ENCODE measurements around the gene ANKRD6.
A peak's percentile ranks its signal among the peaks of the same experiment; 100 is the strongest.

The ANKRD6 gene

DNA sequence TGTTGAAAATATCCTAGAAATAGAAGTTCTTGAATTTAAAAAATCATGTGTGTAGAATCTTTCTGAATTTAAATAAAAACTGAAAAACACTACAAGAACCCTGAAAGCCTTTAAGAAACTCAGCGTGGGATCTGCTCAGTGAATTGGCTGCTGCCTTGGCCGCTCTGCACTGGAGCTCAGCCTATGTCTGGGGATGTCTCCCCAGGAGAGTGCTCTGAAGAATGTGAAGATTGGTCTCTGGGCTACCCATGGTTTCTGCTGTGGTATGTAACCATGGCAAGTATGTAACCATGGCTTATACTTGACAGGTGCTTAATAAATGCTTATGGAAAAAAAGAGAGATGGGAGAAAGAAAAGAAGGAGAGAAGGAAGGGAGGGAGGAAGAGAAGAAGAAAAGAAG lies 17.8 kb upstream of the ANKRD6 start:
- Histone ChIP-seq H3K4ac (ENCODE audit: low read depth, low read length) (no peak overlapping the region), H3K4me2 (ENCODE audit: low read length) (no peak overlapping the region), H4K8ac (ENCODE audit: low read depth, low read length) (no peak overlapping the region), H2AK5ac (ENCODE audit: low read length) (no peak overlapping the region), H3K36me3 (ENCODE audit: control insufficient read depth, insufficient read depth, low read length) (no peaks in the 10 kb centered on the region), H3K9ac (ENCODE audit: low read length) (no peak overlapping the region), H3K79me1 (ENCODE audit: low read length) (no peaks in the 10 kb centered on the region), H3K56ac (ENCODE audit: low read length) (no peak overlapping the region), H4K5ac (ENCODE audit: low read length) (no peak overlapping the region), H3K4me1 (ENCODE audit: control insufficient read depth, low read depth, low read length) (no peaks in the 10 kb centered on the region), H3K27ac (ENCODE audit: low read depth, low read length) (no peak overlapping the region), H3K18ac (ENCODE audit: low read length) (no peak overlapping the region), H3K23ac (ENCODE audit: low read length) (no peak overlapping the region), H3K27me3 (ENCODE audit: insufficient read depth, low read length, poor library complexity) (no peaks in the 10 kb centered on the region), H3K79me2 (ENCODE audit: control insufficient read depth, insufficient read depth, low read length) (no peaks in the 10 kb centered on the region), H2BK5ac (ENCODE audit: low read length) (no peak overlapping the region), H2BK120ac (ENCODE audit: low read depth, low read length) (no peak overlapping the region), H2BK15ac (replicated peaks; ENCODE audit: low read depth) (no peak overlapping the region), H3K4me3 (ENCODE audit: low read length) (no peak overlapping the region)
- WGBS (ENCODE audit: extremely low coverage, insufficient coverage, low lambda C conversion rate), result no CpG with 5 or more reads among the region's 2 CpGs
- DNase-seq, result no peak

DNA sequence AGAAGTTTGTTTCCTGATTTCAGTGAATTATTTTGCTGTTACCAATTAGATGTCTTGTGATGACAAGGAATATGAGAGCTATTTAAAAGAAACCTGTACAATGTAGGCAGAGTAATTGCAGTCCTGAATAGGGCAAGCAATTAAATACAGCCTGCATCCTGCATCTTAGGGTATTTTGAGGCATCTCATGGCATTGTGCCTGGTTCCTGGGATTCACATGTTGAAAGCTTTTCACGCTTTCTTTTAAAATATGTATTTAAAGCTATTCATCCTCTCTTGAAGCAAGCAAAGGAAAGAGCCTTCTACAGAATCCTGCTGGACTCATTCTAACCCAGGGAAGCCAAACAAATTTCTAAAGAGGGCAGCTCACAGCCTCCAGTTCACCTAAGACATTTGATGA lies 16.2 kb upstream of the ANKRD6 start:
- Histone ChIP-seq H3K23ac (ENCODE audit: low read length) (no peak overlapping the region), H3K36me3 (ENCODE audit: control insufficient read depth, insufficient read depth, low read length) (no peaks in the 10 kb centered on the region), H3K9ac (ENCODE audit: low read length) (no peak overlapping the region), H3K79me1 (ENCODE audit: low read length) (no peaks in the 10 kb centered on the region), H3K4me1 (ENCODE audit: control insufficient read depth, low read depth, low read length) (no peaks in the 10 kb centered on the region), H3K18ac (ENCODE audit: low read length) (no peak overlapping the region), H3K4ac (ENCODE audit: low read depth, low read length) (no peak overlapping the region), H4K5ac (ENCODE audit: low read length) (no peak overlapping the region), H3K79me2 (ENCODE audit: control insufficient read depth, insufficient read depth, low read length) (no peaks in the 10 kb centered on the region), H3K27me3 (ENCODE audit: insufficient read depth, low read length, poor library complexity) (no peaks in the 10 kb centered on the region), H2AK5ac (ENCODE audit: low read length) (no peak overlapping the region), H3K4me3 (ENCODE audit: low read length) (no peak overlapping the region), H2BK120ac (ENCODE audit: low read depth, low read length) (no peak overlapping the region), H2BK5ac (ENCODE audit: low read length) (no peak overlapping the region), H3K27ac (ENCODE audit: low read depth, low read length) (no peak overlapping the region), H4K8ac (ENCODE audit: low read depth, low read length) (no peak overlapping the region), H3K4me2 (ENCODE audit: low read length) (no peak overlapping the region), H2BK15ac (replicated peaks; ENCODE audit: low read depth) (no peak overlapping the region), H3K56ac (ENCODE audit: low read length) (no peak overlapping the region)
- DNase-seq, result no peak
- no CpG with 5 or more reads among the region's 1 CpG for WGBS (ENCODE audit: extremely low coverage, insufficient coverage, low lambda C conversion rate)

DNA sequence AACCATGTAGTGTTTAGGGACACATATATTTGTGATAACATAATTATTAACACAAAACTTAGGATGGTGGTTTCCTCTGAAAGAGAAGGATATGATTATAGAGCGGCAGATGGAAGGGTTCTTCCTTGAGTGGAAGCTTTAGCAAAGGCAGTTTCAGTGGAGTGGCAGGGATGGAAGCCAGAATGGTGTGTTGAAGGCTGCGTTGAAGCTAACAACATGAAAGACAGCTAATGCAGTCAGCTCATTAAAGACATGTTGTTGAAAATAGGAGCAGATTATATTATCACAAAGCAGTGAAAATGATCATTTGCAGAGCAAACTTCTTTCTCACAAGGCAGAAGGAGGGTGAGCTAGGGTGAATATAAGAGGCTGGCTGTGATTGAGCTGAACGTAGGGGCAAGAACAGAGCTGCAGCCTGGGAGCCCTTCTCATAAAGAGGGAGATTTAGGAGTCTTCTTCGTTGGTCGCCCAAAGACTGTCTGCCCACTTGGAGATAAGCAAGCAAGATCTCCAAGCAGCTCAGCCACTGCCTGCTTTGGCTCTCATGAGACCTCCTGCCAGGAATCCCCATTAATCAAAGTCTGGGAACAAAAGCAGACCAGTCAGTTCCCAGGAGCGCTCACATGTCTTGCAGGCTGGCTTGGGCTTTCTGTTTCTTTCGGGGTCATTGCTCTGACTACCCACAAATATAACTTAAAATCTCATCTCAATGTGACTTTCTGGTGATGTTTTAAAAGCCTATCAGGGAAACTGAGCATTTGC lies 2.6 kb upstream of the ANKRD6 start:
- Histone ChIP-seq H3K4ac (ENCODE audit: low read depth, low read length) (no peak overlapping the region), H3K27me3 (ENCODE audit: insufficient read depth, low read length, poor library complexity) (no peaks in the 10 kb centered on the region), H2BK15ac (replicated peaks; ENCODE audit: low read depth) (no peak overlapping the region), H3K27ac (ENCODE audit: low read depth, low read length) (no peak overlapping the region), H3K18ac (ENCODE audit: low read length) (no peak overlapping the region), H3K9ac (ENCODE audit: low read length) (no peak overlapping the region), H3K4me2 (ENCODE audit: low read length) (no peak overlapping the region), H3K4me1 (ENCODE audit: control insufficient read depth, low read depth, low read length) (peaks cover 10% of the 10 kb centered on the region), H3K23ac (ENCODE audit: low read length) (no peak overlapping the region), H3K79me1 (ENCODE audit: low read length) (peaks cover 5% of the 10 kb centered on the region), H3K4me3 (ENCODE audit: low read length) (no peak overlapping the region), H4K8ac (ENCODE audit: low read depth, low read length) (no peak overlapping the region), H2BK120ac (ENCODE audit: low read depth, low read length) (no peak overlapping the region), H2BK5ac (ENCODE audit: low read length) (no peak overlapping the region), H3K56ac (ENCODE audit: low read length) (peak overlapping the region; percentile 30), H4K5ac (ENCODE audit: low read length) (peak overlapping the region; percentile 33), H3K79me2 (ENCODE audit: control insufficient read depth, insufficient read depth, low read length) (peaks cover 5% of the 10 kb centered on the region), H3K36me3 (ENCODE audit: control insufficient read depth, insufficient read depth, low read length) (no peaks in the 10 kb centered on the region), H2AK5ac (ENCODE audit: low read length) (no peak overlapping the region)
- no CpG with 5 or more reads among the region's 7 CpGs for WGBS (ENCODE audit: extremely low coverage, insufficient coverage, low lambda C conversion rate)
- DNase-seq, result peak; percentile 54

DNA sequence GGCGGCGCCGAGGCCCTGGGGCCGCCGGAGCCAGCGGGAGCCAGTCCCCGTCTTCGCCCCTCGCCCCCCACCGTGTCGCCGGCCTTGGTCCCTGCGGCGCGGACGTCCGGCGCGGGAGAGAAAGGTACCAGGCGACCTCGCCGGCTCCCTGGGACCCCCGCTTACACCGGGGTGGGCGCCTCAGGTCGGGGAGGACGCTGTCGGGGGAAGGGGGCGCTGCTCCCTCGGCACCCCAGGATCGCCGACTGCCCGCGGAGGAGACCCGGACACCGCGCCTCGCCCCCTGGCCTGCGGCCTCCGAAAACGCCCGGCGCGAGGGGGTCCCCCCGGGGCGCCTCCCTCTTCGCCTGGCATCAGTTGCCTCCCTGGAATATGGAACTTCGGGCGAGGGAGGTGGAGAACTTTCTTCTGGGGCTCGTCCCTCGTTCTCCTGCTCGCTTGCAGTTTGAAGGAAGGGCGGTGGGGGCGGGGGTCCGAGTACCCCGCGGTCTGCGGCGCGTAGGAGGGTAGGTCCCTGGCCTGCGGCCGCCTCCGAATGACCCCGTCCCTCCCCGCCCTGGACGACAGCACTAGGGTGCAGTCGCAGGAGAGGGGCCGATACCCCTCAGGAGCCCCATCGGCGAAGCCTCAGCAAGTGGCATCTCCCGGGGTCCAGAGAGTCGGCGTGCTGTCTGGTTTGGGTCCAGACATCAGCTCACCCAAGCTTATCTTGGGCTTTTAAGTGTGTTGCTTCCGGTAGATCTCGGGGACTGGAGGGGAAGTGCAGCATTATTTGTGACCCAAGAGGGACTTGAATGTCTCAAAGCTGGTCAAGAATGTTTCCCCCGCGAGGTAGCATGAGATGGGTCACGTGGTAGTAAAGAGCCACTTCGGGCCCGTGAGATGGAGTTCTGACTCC lies 549 bp downstream of the ANKRD6 start:
- peak; percentile 86 for DNase-seq
- Histone ChIP-seq H3K4me1 (ENCODE audit: control insufficient read depth, low read depth, low read length) (peaks cover 13% of the 10 kb centered on the region), H3K36me3 (ENCODE audit: control insufficient read depth, insufficient read depth, low read length) (no peaks in the 10 kb centered on the region), H4K5ac (ENCODE audit: low read length) (no peak overlapping the region), H2BK15ac (replicated peaks; ENCODE audit: low read depth) (peak overlapping the region; percentile 59), H3K4me3 (ENCODE audit: low read length) (peak overlapping the region; percentile 71), H3K18ac (ENCODE audit: low read length) (peak overlapping the region; percentile 98), H3K4ac (ENCODE audit: low read depth, low read length) (peak overlapping the region; percentile 96), H3K9ac (ENCODE audit: low read length) (peak overlapping the region; percentile 86), H2BK5ac (ENCODE audit: low read length) (peak overlapping the region; percentile 55), H3K27ac (ENCODE audit: low read depth, low read length) (peak overlapping the region; percentile 60), H3K23ac (ENCODE audit: low read length) (peak overlapping the region; percentile 89), H2AK5ac (ENCODE audit: low read length) (no peak overlapping the region), H3K56ac (ENCODE audit: low read length) (peak overlapping the region; percentile 91), H3K79me2 (ENCODE audit: control insufficient read depth, insufficient read depth, low read length) (peaks cover 10% of the 10 kb centered on the region), H3K4me2 (ENCODE audit: low read length) (peak overlapping the region; percentile 95), H2BK120ac (ENCODE audit: low read depth, low read length) (peak overlapping the region; percentile 92), H3K27me3 (ENCODE audit: insufficient read depth, low read length, poor library complexity) (no peaks in the 10 kb centered on the region), H4K8ac (ENCODE audit: low read depth, low read length) (no peak overlapping the region), H3K79me1 (ENCODE audit: low read length) (peaks cover 7% of the 10 kb centered on the region)
- no CpG with 5 or more reads among the region's 80 CpGs for WGBS (ENCODE audit: extremely low coverage, insufficient coverage, low lambda C conversion rate)

DNA sequence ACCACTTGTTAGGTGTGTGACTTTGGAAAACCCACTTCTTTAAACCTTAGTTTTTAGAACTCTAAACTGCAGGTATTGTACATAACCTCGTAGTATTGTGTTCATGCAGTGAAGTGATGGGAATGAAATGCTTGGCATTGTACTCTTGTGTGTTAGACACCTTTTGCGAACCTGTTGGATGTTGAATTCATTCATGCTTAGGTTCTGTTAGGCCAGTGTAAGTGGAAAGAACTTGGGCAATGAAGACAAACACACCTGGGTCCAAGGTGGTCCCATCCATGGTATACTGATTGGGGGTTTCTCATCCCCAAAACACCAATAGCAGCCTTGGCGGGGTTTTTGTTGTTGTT lies 1.2 kb downstream of the ANKRD6 start:
- Histone ChIP-seq H3K23ac (ENCODE audit: low read length) (no peak overlapping the region), H4K5ac (ENCODE audit: low read length) (no peak overlapping the region), H3K18ac (ENCODE audit: low read length) (peak overlapping the region; percentile 98), H2AK5ac (ENCODE audit: low read length) (peak overlapping the region; percentile 88), H3K4ac (ENCODE audit: low read depth, low read length) (peak overlapping the region; percentile 18), H3K27me3 (ENCODE audit: insufficient read depth, low read length, poor library complexity) (no peaks in the 10 kb centered on the region), H3K56ac (ENCODE audit: low read length) (peak overlapping the region; percentile 91), H2BK5ac (ENCODE audit: low read length) (no peak overlapping the region), H2BK120ac (ENCODE audit: low read depth, low read length) (no peak overlapping the region), H3K4me2 (ENCODE audit: low read length) (peak overlapping the region; percentile 95), H3K79me2 (ENCODE audit: control insufficient read depth, insufficient read depth, low read length) (peaks cover 10% of the 10 kb centered on the region), H3K4me1 (ENCODE audit: control insufficient read depth, low read depth, low read length) (peaks cover 13% of the 10 kb centered on the region), H3K4me3 (ENCODE audit: low read length) (peak overlapping the region; percentile 71), H3K27ac (ENCODE audit: low read depth, low read length) (no peak overlapping the region), H3K79me1 (ENCODE audit: low read length) (peaks cover 7% of the 10 kb centered on the region), H3K9ac (ENCODE audit: low read length) (peak overlapping the region; percentile 86), H3K36me3 (ENCODE audit: control insufficient read depth, insufficient read depth, low read length) (no peaks in the 10 kb centered on the region), H4K8ac (ENCODE audit: low read depth, low read length) (no peak overlapping the region), H2BK15ac (replicated peaks; ENCODE audit: low read depth) (peak overlapping the region; percentile 46)
- WGBS (ENCODE audit: extremely low coverage, insufficient coverage, low lambda C conversion rate), result no CpG with 5 or more reads among the region's 3 CpGs
- no peak for DNase-seq
